Stimulated activated CD8-positive, alpha-beta memory T cell treated with anti-CD3 and anti-CD28 coated beads, Interleukin-4, amount 100 ng/mL, for 48 hours (primary cell): ENCODE data around the gene LRRC8D.
A peak's percentile ranks its signal among the peaks of the same experiment; 100 is the strongest.

Experiments used
- DNase-seq: peaks from one replicate; pipeline ENCODE4 v3.0.0-alpha.2; 2020

Gene LRRC8D

GRCh38 chr1:89807983-89808382, 12.8 kb upstream of the LRRC8D start:
- DNase-seq: no peak

GRCh38 chr1:89808441-89809117, 12.3 kb upstream of the LRRC8D start:
- DNase-seq: no peak

- DNase-seq: no peak
Measured at GRCh38 chr1:89809556-89809955, 11.3 kb upstream of the LRRC8D start.

- DNase-seq: no peak
Measured at GRCh38 chr1:89810302-89810701, 10.5 kb upstream of the LRRC8D start.

- DNase-seq: no peak
Measured at GRCh38 chr1:89810880-89811279, 10.0 kb upstream of the LRRC8D start.

- no peak for DNase-seq
Measured at GRCh38 chr1:89812992-89813391, 7.8 kb upstream of the LRRC8D start.

- no peak for DNase-seq
Measured at GRCh38 chr1:89815040-89815439, 5.8 kb upstream of the LRRC8D start.

GRCh38 chr1:89815611-89816010, 5.2 kb upstream of the LRRC8D start:
- DNase-seq: no peak

- DNase-seq: no peak
Measured at GRCh38 chr1:89816366-89816765, 4.5 kb upstream of the LRRC8D start.

GRCh38 chr1:89821322-89822108, 683 bp downstream of the LRRC8D start:
- DNase-seq: peak; percentile 74

- no peak for DNase-seq
Measured at GRCh38 chr1:89822109-89822962, 1.5 kb downstream of the LRRC8D start.

- DNase-seq: no peak
Measured at GRCh38 chr1:89822999-89823628, 2.3 kb downstream of the LRRC8D start.

- no peak for DNase-seq
Measured at GRCh38 chr1:89823679-89824292, 3.0 kb downstream of the LRRC8D start.

- DNase-seq: no peak
Measured at GRCh38 chr1:89826594-89826993, 5.8 kb downstream of the LRRC8D start.

- DNase-seq: no peak
Measured at GRCh38 chr1:89827330-89827729, 6.5 kb downstream of the LRRC8D start.

- no peak for DNase-seq
Measured at GRCh38 chr1:89827902-89828301, 7.1 kb downstream of the LRRC8D start.

- no peak for DNase-seq
Measured at GRCh38 chr1:89829186-89829585, 8.4 kb downstream of the LRRC8D start.

GRCh38 chr1:89831462-89832120, 10.8 kb downstream of the LRRC8D start:
- DNase-seq: no peak

- no peak for DNase-seq
Measured at GRCh38 chr1:89832496-89833127, 11.8 kb downstream of the LRRC8D start.

GRCh38 chr1:89833183-89834082, 12.6 kb downstream of the LRRC8D start:
- DNase-seq: no peak
